Bronchial epithelial cell (primary cell): ENCODE data around the gene RAD51D. TPM values are rescaled to one million over a fixed set of nuclear protein-coding genes. Genes with fewer than 3 reads are reported as not detected.
A peak's percentile ranks its signal among the peaks of the same experiment; 100 is the strongest.

Experiments used
- DNase-seq: peaks from one replicate; pipeline ENCODE4 v3.0.0-alpha.2; 2010; ENCODE audit warnings: low read depth
- FAIRE-seq: peaks from 2 replicates; lab custom pipeline; 2011; peaks lifted over from hg19 to GRCh38; lab: Jason Lieb, UNC
- H3K27me3 ChIP-seq: 2 replicates; pipeline ENCODE4 v1.5.1; 2011; ENCODE audit warnings: low read length; ENCODE audit not compliant: control insufficient read depth, insufficient read depth
- H3K36me3 ChIP-seq: 2 replicates; pipeline ENCODE4 v1.5.1; 2011; ENCODE audit warnings: low read length; ENCODE audit not compliant: control insufficient read depth, insufficient read depth
- H3K4me3 ChIP-seq: 2 replicates; pipeline ENCODE4 v1.5.1; 2011; ENCODE audit warnings: mild to moderate bottlenecking, low read depth, low read length, control low read depth
- CTCF ChIP-seq: IDR thresholded peaks from 2 replicates; pipeline ENCODE4 v1.5.1; 2011; ENCODE audit warnings: mild to moderate bottlenecking, moderate library complexity, low read length, control low read depth, inconsistent platforms; ENCODE audit not compliant: insufficient read depth, severe bottlenecking
- total RNA-seq: library from RNA; depleted of rRNA; stranded (reverse); fragments of >200 nt; gene quantifications from 2 replicates; pipeline ENCODE4 v1.2.1, GENCODE V29; 2014

RAD51D gene
- total RNA-seq, 1 donor from 2014 or later = 2.4 TPM

- H3K27me3 ChIP-seq = no peaks in the 10 kb centered on the region
- H3K4me3 ChIP-seq = no peak overlapping the region
- DNase-seq (no peak), FAIRE-seq (no peak)
- no peak for TF ChIP-seq CTCF
- no peaks in the 10 kb centered on the region for H3K36me3 ChIP-seq
Observed at GRCh38 chr17:35083071-35083470, 36.6 kb downstream of the RAD51D start.

GRCh38 chr17:35082073-35082657 lies 37.5 kb downstream of the RAD51D start:
- no peak for FAIRE-seq
- H3K36me3 ChIP-seq = no peaks in the 10 kb centered on the region
- DNase-seq = peak; percentile 92
- no peak for TF ChIP-seq CTCF
- no peak overlapping the region for H3K4me3 ChIP-seq
- H3K27me3 ChIP-seq = no peaks in the 10 kb centered on the region

- no peak for FAIRE-seq
- no peak for DNase-seq
- Histone ChIP-seq H3K4me3 (no peak overlapping the region), H3K27me3 (no peaks in the 10 kb centered on the region), H3K36me3 (no peaks in the 10 kb centered on the region)
- no peak for TF ChIP-seq CTCF
Observed at GRCh38 chr17:35081638-35082037, 38.0 kb downstream of the RAD51D start.

GRCh38 chr17:35080536-35080935 lies 39.1 kb downstream of the RAD51D start:
- TF ChIP-seq CTCF = no peak
- DNase-seq (no peak), FAIRE-seq (no peak)
- Histone ChIP-seq H3K36me3 (no peaks in the 10 kb centered on the region), H3K27me3 (no peaks in the 10 kb centered on the region), H3K4me3 (no peak overlapping the region)

GRCh38 chr17:35079547-35080423 lies 39.9 kb downstream of the RAD51D start:
- Histone ChIP-seq H3K36me3 (no peaks in the 10 kb centered on the region), H3K27me3 (no peaks in the 10 kb centered on the region), H3K4me3 (no peak overlapping the region)
- FAIRE-seq = peak; percentile 77
- peak; percentile 95 for DNase-seq
- TF ChIP-seq CTCF = no peak
